Astrocyte of the spinal cord (primary cell): ENCODE data around the gene LRRC47.

Source experiments
- DNase-seq: peaks from one replicate; pipeline ENCODE4 v3.0.0; 2011; ENCODE audit warnings: low read depth, low spot score
- H3K4me3 ChIP-seq: 2 replicates; pipeline ENCODE4 v1.5.1; 2011; ENCODE audit warnings: low read depth, mild to moderate bottlenecking, low read length, moderate library complexity
- CTCF ChIP-seq: IDR thresholded peaks from 2 replicates; pipeline ENCODE4 v1.5.1; 2012; ENCODE audit warnings: low read depth, mild to moderate bottlenecking, low read length, inconsistent platforms
- in situ Hi-C: cut with HindIII; loops from 2 replicates; pipeline ENCODE4 v1.10.0; 2017; ENCODE audit warnings: low sequenced_read_pairs

The LRRC47 gene

GRCh38 chr1:3761296-3762010 is 34.8 kb downstream of the LRRC47 start:
- DNase-seq = no peak
- H3K4me3 ChIP-seq = no peak overlapping the region
- in situ Hi-C loops = no loop called here
- no peak for TF ChIP-seq CTCF

GRCh38 chr1:3759796-3760195 is 36.5 kb downstream of the LRRC47 start:
- in situ Hi-C loops = no loop called here
- no peak overlapping the region for H3K4me3 ChIP-seq
- DNase-seq = no peak
- TF ChIP-seq CTCF = no peak

- TF ChIP-seq CTCF = no peak
- H3K4me3 ChIP-seq = no peak overlapping the region
- in situ Hi-C loops = no loop called here
- no peak for DNase-seq
Measured at GRCh38 chr1:3759164-3759563, 37.1 kb downstream of the LRRC47 start.

- in situ Hi-C loops = no loop called here
- no peak for TF ChIP-seq CTCF
Measured at GRCh38 chr1:3756394-3756793, 39.9 kb downstream of the LRRC47 start.

GRCh38 chr1:3753656-3754454 is 42.4 kb downstream of the LRRC47 start:
- TF ChIP-seq CTCF = no peak
- H3K4me3 ChIP-seq = no peak overlapping the region
- DNase-seq = no peak
- in situ Hi-C loops = no loop called here

More at GRCh38 chr1:3756394-3756793, 39.9 kb downstream of the LRRC47 start:
- no peak for DNase-seq
- H3K4me3 ChIP-seq = no peak overlapping the region

- no peak within 1 kb of the TSS for H3K4me3 ChIP-seq
- in situ Hi-C loops = no loop called here
- no peak for TF ChIP-seq CTCF
Measured at GRCh38 chr1:3752400-3752945, 43.8 kb downstream of the LRRC47 start, which contains the start of gene CCDC27. Gene CCDC27, plus strand, starts transcription at chr1:3752450. Its CDS starts 32 bp downstream, at chr1:3752482.

More at GRCh38 chr1:3752400-3752945, 43.8 kb downstream of the LRRC47 start, which contains the start of gene CCDC27:
- no peak for DNase-seq
